Measurements from ENCODE around the gene IL11RA. TPM values are rescaled to one million over a fixed set of nuclear protein-coding genes. Genes with fewer than 3 reads are reported as not detected.

The IL11RA gene
- total and polyA plus RNA-seq, 2 of the 8 experiments (the other 6 are each of a cell fraction or from before 2014, with no cell fraction given), result 5.5 to 9.1 TPM

- Histone ChIP-seq H3K9me3 (ENCODE audit: insufficient read depth in 2 of 2, low read depth in 1 of 2, low read length in 1 of 2) (no peaks in the 10 kb centered on the region), H4K5ac (ENCODE audit: insufficient read length, low read depth, low read length) (no peak overlapping the region), H3K27ac (ENCODE audit: low read depth, low read length) (no peak overlapping the region), H3K4me3 (ENCODE audit: extremely low read depth in 1 of 4, insufficient read depth in 2 of 4, low read depth in 3 of 4, low read length in 4 of 4) (peak overlapping the region; percentile 38 to 65 (median 45)), H2BK20ac (ENCODE audit: low read length) (no peak overlapping the region), H3K9ac (replicated peaks in 1 of 4; ENCODE audit: extremely low read depth in 1 of 4, low read depth in 3 of 4, low read length in 3 of 4) (no peak overlapping the region), H2BK15ac (ENCODE audit: low read length) (no peak overlapping the region), H3K79me2 (ENCODE audit: control insufficient read depth in 1 of 2, insufficient read depth in 2 of 2, low read length in 2 of 2) (no peaks in the 10 kb centered on the region), H2BK120ac (replicated peaks; ENCODE audit: low read depth, low read length) (no peak overlapping the region), H3K23me2 (ENCODE audit: low read depth, low read length) (peaks cover 11% of the 10 kb centered on the region), H2AK5ac (ENCODE audit: low read depth, low read length) (no peak overlapping the region), H3K18ac (ENCODE audit: extremely low read depth, low read length) (no peak overlapping the region), H2BK12ac (ENCODE audit: low read depth, low read length) (no peak overlapping the region), H3K23ac (ENCODE audit: insufficient read length) (no peak overlapping the region), H3K79me1 (ENCODE audit: low read depth, low read length) (no peaks in the 10 kb centered on the region), H3K56ac (replicated peaks; ENCODE audit: insufficient read length, low read depth, low read length) (no peak overlapping the region), H3K4me1 (replicated peaks in 1 of 4; ENCODE audit: control insufficient read depth in 3 of 4, insufficient read depth in 4 of 4, low read length in 3 of 4) (peaks cover 0 to 5% (median 2%) of the 10 kb centered on the region in 4 experiments; a peak in 2 of 7 replicates), H3K14ac (ENCODE audit: insufficient read length) (no peak overlapping the region), H3K27me3 (replicated peaks in 1 of 4; ENCODE audit: control insufficient read depth in 3 of 4, extremely low read depth in 1 of 4, insufficient read depth in 3 of 4, low read length in 3 of 4) (peaks cover 0 to 30% (median 18%) of the 10 kb centered on the region in 4 experiments; a peak in 6 of 7 replicates), H4K91ac (replicated peaks; ENCODE audit: insufficient read length, low read length) (no peak overlapping the region), H2BK5ac (ENCODE audit: low read depth, low read length) (no peak overlapping the region), H3K4me2 (ENCODE audit: insufficient read depth in 1 of 2, low read depth in 2 of 2, low read length in 2 of 2) (peak overlapping the region; percentile 62 to 91), H4K20me1 (replicated peaks in 1 of 2; ENCODE audit: control insufficient read depth in 1 of 2, insufficient read depth in 2 of 2, low read length in 2 of 2) (no peaks in the 10 kb centered on the region), H3K4ac (replicated peaks; ENCODE audit: insufficient read length, low read depth, low read length) (no peak overlapping the region), H2AFZ (ENCODE audit: low read length) (peak overlapping the region; percentile 77), H3K36me3 (ENCODE audit: control insufficient read depth in 2 of 4, insufficient read depth in 4 of 4, low read length in 3 of 4) (no peaks in the 10 kb centered on the region), H4K8ac (ENCODE audit: extremely low read depth, insufficient read depth, low read length) (no peak overlapping the region)
- CTCF ChIA-PET (ENCODE audit: partially characterized antibody), result interaction anchor here (0.6 to 7.8 kb wide), 54 partner anchors 8 to 984 kb away, joined by 3 to 147 read pairs (median 4); partner anchors contain the start of genes CCL19, CCL21, CCL27 and GALT
- peak; percentile 21 to 92 for DNase-seq (ENCODE audit: low read depth in 1 of 2, low spot score in 2 of 2)
- peak; percentile 83 for FAIRE-seq
- POLR2A ChIA-PET (ENCODE audit: partially characterized antibody), result no interaction called here
- WGBS, 2 experiments (ENCODE audit: extremely low coverage in 1 of 2, insufficient coverage in 1 of 2, insufficient read length in 1 of 2, insufficient replicate concordance in 2 of 2, low coverage in 1 of 2, low lambda C conversion rate in 2 of 2, missing lambda C conversion rate in 1 of 2), result 13% methylated on average over 30 of the region's 30 CpGs; no CpG with 5 or more reads in 1 of the 2 experiments
- TF ChIP-seq HDAC2 (IDR thresholded peaks at IDR 0.05; ENCODE audit: borderline replicate concordance in 1 of 2, low read depth in 2 of 2, low read length in 2 of 2) (no peak), TEAD4 (IDR thresholded peaks at IDR 0.05; ENCODE audit: low read depth, low read length) (no peak), POU5F1 (IDR thresholded peaks at IDR 0.05; ENCODE audit: low read depth, low read length) (no peak), RAD21 (IDR thresholded peaks at IDR 0.05 in 1 of 2, conservative IDR thresholded peaks at IDR 0.05 in 1 of 2; ENCODE audit: low read depth in 2 of 2, low read length in 2 of 2) (peak; percentile 77 to 81), CHD2 (IDR thresholded peaks at IDR 0.05; ENCODE audit: low read length) (no peak), RNF2 (IDR thresholded peaks at IDR 0.05; ENCODE audit: borderline replicate concordance, low read depth, low read length, missing control alignments, poor library complexity, severe bottlenecking) (no peak), SIRT6 (IDR thresholded peaks at IDR 0.05; ENCODE audit: low read length) (no peak)
These were observed 50.1 kb downstream of the IL11RA start for GRCh38 chr9:34701769-34702736.

Measured in H1 (cell line).